Activated naive CD8-positive, alpha-beta T cell treated with anti-CD3 and anti-CD28 coated beads, Interleukin-2, amount 50 U/mL, for 16 hours (primary cell): ENCODE data around the gene PXMP4.

Experiments used
- DNase-seq: peaks from one replicate; pipeline ENCODE4 v3.0.0-alpha.2; 2020; ENCODE audit warnings: low read depth, low spot score

The PXMP4 gene

DNA sequence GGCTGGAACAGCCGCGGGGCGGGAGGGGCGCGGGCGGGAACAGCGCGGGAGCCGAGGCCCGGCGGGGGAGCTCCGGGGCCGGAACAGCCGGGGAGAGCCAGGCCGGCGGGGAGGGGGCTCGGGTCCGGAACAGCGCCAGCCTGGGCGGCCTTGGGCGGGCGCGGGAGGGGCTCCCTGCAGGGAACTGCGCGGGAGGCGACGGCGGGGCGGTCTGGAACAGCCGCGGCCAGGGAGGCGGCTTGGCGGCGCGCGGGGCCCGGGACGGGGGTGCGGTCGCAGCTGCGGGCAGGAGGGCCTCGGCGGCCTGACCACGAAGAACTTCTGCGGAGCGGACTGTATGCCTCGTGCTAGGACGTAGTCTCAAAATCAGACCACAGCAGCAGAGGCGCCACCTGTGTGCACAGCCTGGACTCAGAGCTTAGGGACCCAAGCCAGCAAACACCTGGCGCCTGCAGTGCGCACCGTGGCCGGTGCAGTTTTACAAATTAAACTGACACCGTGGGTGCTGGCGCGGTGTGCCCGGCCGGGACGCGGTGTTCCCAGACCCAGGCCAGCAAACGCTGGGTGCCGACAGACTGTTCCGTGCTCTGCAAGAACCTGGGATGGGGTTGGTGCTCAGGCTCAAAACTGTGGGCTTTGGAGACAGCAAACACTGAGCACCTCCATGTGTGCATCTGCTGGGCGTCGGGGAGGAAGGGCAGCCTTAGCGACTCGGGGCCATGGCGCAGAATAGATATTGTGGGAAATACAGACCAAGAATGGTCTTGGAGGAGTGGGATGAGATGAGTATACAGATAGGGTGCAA lies 12.3 kb upstream of the PXMP4 start:
- peak; percentile 49 for DNase-seq

GRCh38 chr20:33731693-33732165 lies 11.6 kb upstream of the PXMP4 start, which contains the start of gene ZNF341:
Gene ZNF341, plus strand, starts transcription at chr20:33731996. Its CDS starts 26 bp downstream, at chr20:33732022.
- DNase-seq, result peak; percentile 72

GRCh38 chr20:33730946-33731692 lies 11.0 kb upstream of the PXMP4 start:
- DNase-seq, result no peak

DNA sequence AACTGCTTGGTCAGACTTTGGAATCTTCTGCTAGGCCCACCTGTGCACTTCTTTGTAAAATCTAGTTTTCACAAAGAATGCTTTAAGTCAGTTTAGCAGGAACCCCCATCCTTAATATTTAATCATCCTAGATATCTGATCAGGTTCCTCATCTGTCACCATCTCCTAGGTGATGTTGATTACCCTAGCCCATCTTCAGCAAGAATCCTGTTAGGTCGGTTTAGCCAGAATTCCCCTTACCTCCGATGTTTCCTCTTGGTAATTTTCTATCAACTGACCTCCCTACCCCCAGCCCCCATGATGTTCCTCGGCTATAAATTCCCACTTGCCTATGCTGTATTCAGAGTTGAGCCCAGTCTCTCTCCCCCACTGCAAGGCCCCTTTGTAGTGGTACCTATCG lies 9.0 kb upstream of the PXMP4 start:
- no peak for DNase-seq

GRCh38 chr20:33728463-33728862 lies 8.4 kb upstream of the PXMP4 start:
- no peak for DNase-seq

DNA sequence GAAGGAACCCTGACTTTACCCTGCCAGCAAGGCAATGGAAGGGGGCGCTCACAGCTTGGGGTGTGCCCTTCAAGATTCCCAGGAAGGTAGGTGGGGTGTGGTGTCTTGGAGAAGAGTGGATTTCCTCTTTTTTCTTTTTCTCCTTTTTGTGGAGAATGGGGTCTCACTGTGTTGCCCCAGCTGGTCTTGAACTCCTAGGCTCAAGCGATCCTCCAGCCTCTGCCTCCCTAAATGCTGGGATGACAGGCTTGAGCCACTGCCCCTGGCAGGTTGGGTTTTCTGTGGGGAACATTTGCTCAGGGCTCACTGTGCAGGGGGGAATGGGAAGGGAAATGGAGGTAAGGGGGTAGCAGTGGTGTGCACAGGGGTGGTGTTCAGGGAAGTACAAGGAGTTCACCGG lies 7.7 kb upstream of the PXMP4 start:
- DNase-seq, result no peak

DNA sequence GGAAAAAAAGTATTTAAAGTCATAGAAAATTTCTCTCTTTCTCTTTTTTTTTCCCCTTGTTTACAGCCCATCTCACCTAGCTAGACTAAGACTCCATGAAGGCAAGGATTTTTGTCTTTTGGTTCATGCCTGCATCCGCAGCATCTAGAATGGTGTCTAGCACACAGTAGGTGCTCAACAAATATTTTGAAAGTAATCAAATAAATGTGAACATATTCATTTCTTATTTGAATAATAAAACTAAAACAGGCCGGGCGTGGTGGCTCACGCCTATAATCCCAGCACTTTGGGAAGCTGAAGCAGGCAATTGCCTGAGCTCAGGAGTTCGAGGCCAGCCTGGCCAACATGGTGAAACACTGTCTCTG lies 7.0 kb upstream of the PXMP4 start:
- no peak for DNase-seq

DNA sequence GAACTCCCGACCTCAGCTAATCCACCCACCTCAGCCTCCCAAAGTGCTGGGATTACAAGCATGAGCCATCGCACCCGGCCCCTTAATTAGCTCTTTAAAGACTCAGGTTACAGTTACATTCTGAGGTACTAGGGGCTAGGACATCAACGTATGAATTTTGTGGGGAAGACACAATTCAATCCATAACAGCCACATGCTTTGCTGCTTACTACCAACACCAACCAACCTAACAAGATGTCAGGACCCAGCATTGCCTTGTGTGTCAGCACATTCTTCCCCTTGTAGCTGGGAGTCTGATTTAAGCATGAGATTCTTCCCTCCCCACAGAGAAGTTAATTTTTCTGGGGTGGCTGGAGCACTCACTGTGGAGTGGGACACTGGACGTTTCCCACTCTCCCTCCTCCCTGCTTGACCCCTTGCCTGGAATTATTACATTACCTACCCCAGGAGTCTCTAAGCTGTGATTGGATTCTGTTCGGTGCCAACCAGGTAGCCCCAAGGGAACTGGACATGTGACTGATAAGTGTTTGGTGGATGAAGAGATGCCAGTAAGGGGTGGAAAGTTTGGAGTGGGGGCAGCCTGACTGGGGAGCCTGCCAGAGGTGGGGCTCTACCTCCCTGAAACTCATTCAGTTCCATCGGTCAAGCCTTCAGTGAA lies 5.6 kb upstream of the PXMP4 start:
- no peak for DNase-seq

GRCh38 chr20:33724439-33725094 lies 4.5 kb upstream of the PXMP4 start:
- DNase-seq, result no peak

DNA sequence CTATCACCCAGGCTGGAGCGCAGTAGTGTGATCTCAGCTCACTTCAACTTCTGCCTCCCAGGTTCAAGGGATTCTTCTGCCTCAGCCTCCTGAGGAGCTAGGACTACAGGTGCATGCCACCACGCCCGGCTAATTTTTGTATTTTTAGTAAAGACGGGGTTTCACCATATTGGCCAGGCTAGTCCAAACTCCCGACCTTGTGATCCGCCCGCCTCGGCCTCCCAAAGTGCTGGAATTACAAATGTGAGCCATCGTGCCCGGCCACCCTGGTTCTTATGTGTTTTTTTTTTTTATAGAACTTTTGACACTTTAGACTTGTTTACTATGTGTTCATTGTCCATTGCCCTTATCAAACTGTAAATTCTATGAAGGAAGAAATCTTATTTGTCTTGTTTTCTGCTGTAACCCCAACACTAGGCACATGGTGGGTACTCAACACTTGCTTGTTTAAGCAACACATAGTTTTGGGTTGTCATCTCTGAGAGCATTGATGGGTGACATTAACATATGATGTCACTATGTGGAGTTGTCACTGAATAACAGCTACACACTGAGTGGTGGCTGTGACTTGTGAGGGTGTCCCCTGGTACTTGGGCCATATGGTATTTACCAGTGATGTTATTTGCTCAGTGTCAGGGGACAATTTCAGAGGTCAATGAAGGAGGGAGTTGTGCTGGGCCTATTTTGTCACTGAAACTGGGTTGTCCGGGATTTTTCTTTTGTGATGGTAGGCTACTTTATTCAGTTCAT lies 1.5 kb upstream of the PXMP4 start:
- no peak for DNase-seq

- DNase-seq, result no peak
Measured at GRCh38 chr20:33719277-33719988, 677 bp downstream of the PXMP4 start.

- DNase-seq, result no peak
Measured at GRCh38 chr20:33716498-33716897, 3.6 kb downstream of the PXMP4 start.

DNA sequence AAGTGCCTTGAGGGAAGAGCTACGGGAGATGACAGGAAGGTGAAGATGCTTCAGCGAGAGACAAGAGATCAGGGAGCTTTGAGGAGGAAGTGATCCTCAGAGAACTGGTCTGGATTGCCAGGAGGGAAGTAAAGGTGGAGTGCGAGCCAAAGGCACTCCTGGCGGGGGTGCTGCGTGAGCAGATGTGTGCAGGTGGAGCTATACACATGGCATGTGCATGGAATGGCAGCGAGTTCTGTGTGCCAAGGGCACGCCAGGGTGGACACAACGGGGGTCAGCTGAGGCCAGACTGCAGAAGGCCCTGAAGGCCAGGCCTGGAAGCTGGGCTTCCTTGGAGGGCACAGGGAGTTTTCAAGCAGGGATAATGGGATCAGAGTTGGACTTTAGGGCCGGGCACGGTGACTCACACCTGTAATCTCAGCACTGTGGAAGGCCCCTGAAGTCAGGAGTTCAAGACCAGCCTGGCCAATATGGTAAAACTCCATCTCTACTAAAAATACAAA lies 6.2 kb downstream of the PXMP4 start:
- DNase-seq, result no peak

DNA sequence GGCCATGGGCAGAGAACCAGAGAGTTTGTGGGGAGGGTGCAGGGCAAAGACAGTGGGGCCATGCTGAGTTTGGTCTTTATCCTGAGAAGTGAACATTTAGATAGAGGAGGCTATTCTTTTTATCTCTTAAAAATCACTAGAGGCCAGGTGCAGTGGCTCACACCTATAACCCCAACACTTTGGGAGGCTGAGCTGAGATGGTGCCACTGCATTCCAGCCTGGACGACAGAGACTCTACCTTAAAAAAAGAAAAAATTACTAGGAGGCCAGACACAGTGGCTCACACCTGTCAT lies 8.7 kb downstream of the PXMP4 start:
- no peak for DNase-seq

DNA sequence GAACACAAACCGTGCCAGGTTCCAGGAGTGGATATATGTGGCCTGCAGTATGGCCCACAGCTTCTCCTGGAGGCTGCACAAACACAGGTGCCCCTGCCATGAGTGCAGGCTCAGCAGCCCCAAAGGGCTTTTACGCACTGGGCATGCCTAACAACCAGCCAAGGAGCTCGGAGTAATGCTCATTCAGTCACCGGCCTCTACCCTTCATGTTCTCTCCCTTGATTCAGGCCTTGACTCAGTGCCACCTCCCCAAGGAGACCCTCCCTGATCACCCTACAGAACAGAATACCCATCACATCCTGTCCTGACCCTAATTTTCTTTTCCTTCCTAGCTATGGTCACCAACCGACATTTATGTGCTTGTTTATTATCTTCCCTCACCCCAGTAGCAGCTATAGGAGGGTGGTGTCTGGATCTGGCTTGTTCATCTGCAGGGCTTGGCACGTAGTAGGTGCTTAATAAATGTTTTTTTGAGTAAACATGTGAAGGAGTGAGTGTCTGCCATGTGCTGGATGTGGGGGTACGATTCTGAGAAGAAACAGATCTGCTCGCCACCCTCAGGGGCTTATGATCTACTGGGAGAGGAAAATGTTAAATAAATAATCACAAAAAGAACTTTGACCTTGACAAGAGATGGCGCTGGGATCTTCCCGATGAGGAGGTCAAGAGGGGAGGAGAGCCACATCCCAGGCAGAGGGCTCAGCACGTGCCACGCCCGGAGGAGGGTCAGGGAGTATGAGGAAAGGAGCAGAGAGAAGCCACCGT lies 9.2 kb downstream of the PXMP4 start:
- DNase-seq, result no peak

- DNase-seq, result no peak
Measured at GRCh38 chr20:33709905-33710541, 10.1 kb downstream of the PXMP4 start.

DNA sequence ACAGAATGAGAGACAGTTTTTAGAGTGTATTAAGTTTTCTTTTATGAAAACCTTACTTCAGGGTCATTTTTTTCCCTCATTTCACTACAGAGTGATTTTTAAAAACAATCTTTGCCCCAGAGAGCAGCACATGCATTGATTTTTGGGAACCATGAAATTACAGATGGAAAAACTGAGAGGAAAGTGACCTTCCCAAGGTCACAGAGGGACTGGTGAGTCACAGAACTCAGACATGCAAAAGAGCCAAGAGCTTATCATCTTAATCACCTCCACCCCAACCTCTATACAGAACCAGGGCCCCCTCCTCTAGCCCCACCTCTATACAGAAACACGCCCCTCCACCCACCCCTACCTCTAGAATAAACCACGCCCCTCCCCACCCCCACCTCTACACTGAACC lies 10.7 kb downstream of the PXMP4 start:
- DNase-seq, result no peak

- DNase-seq, result no peak
Measured at GRCh38 chr20:33707668-33708067, 12.4 kb downstream of the PXMP4 start.

DNA sequence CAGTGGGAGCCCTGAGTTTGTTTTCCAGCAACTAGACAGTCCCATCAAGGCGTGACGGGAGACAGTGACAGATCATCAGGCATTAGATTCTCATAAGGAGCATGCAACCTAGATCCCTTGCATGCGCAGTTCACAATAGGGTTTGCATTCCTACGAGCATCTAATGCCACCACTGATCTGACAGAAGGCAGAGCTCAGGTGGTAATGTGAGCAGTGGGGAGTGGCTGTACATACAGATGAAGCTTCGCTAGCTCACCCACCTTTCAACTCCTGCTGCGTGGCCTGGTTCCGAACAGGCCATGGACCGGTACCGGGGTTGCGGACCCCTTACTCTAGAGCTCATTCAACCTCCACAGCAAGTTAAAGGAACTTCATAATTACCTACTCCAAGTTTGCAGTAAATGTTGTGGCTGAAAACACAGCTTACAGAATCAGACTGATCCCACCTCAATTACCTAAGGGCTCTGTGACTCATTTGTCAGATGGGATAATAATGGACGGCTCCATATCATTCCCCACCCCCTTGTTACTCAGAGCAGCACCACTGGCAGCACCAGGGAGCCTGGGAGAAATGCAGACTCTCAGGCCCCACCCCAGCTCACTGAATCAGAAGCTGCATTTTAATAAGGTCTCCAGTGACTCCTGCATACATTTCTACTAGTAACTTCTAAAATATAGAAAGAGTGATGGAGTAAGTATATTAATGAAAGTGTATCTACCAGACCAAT lies 15.7 kb downstream of the PXMP4 start:
- DNase-seq, result no peak
